DND-41 (cell line): ENCODE measurements around the gene METTL15.

ENCODE experiments used
- ATAC-seq: fragments of 200-7000 bp; cut with Tn5 transposase; 3 replicates; pipeline ENCODE4 v1.9.1; 2021; ENCODE audit warnings: low read depth; ENCODE audit not compliant: insufficient read depth
- DNase-seq: peaks from one replicate; pipeline ENCODE4 v3.0.0-alpha.2; 2020
- H2AFZ ChIP-seq: 2 replicates; pipeline ENCODE4 v1.6.0; 2012; ENCODE audit warnings: low read depth, low read length
- H3K27ac ChIP-seq: 2 replicates; pipeline ENCODE4 v1.5.1; 2012; ENCODE audit warnings: low read length, inconsistent platforms
- H3K27me3 ChIP-seq: fragments of 200-600 bp; sonication (generic); 2 replicates; pipeline ENCODE4 v1.6.0; 2012; ENCODE audit warnings: low read length, mild to moderate bottlenecking, inconsistent platforms; ENCODE audit not compliant: insufficient read depth, poor library complexity
- H3K36me3 ChIP-seq: 2 replicates; pipeline ENCODE4 v1.5.1; 2012; ENCODE audit warnings: low read length, inconsistent platforms; ENCODE audit not compliant: insufficient read depth
- H3K4me1 ChIP-seq: 2 replicates; pipeline ENCODE4 v1.5.1; 2012; ENCODE audit warnings: mild to moderate bottlenecking, low read length; ENCODE audit not compliant: insufficient read depth
- H3K4me2 ChIP-seq: 2 replicates; pipeline ENCODE4 v1.6.0; 2012; ENCODE audit warnings: mild to moderate bottlenecking, moderate library complexity, low read length, inconsistent platforms; ENCODE audit not compliant: insufficient read depth
- H3K4me3 ChIP-seq, 2 experiments: fragments of 200-600 bp in 1 of 2; shearing (Covaris generic) in 1 of 2; 2 replicates each; pipeline ENCODE4 v1.5.1; 2012 to 2016; ENCODE audit warnings: inconsistent platforms in 2 of 2, low read length in 2 of 2, mild to moderate bottlenecking in 2 of 2, low read depth in 1 of 2, moderate library complexity in 1 of 2
- H3K79me2 ChIP-seq: 2 replicates; pipeline ENCODE4 v1.6.0; 2012; ENCODE audit warnings: low read length, inconsistent platforms; ENCODE audit not compliant: insufficient read depth
- H3K9ac ChIP-seq: 2 replicates; pipeline ENCODE4 v1.6.0; 2012; ENCODE audit warnings: low read depth, mild to moderate bottlenecking, inconsistent platforms, low read length, moderate library complexity
- H3K9me3 ChIP-seq: 2 replicates; pipeline ENCODE4 v1.5.1; 2012; ENCODE audit warnings: low read length, moderate library complexity, mild to moderate bottlenecking, inconsistent platforms; ENCODE audit not compliant: insufficient read depth, severe bottlenecking
- H4K20me1 ChIP-seq: 2 replicates; pipeline ENCODE4 v1.6.0; 2012; ENCODE audit warnings: low read length; ENCODE audit not compliant: insufficient read depth
- EZH2 ChIP-seq: IDR thresholded peaks from 3 replicates; pipeline ENCODE4 v1.6.1; 2012; ENCODE audit warnings: borderline replicate concordance, low read depth, mild to moderate bottlenecking, moderate library complexity, low read length, inconsistent platforms; ENCODE audit not compliant: severe bottlenecking
- TF ChIP-seq, protein P1 (sequence below): IDR thresholded peaks from 2 replicates; pipeline ENCODE4 v1.5.1; 2012; ENCODE audit warnings: borderline replicate concordance, low read length, moderate library complexity, mild to moderate bottlenecking; ENCODE audit not compliant: poor library complexity, severe bottlenecking; ENCODE audit errors: extremely low read depth

METTL15 gene

DNA sequence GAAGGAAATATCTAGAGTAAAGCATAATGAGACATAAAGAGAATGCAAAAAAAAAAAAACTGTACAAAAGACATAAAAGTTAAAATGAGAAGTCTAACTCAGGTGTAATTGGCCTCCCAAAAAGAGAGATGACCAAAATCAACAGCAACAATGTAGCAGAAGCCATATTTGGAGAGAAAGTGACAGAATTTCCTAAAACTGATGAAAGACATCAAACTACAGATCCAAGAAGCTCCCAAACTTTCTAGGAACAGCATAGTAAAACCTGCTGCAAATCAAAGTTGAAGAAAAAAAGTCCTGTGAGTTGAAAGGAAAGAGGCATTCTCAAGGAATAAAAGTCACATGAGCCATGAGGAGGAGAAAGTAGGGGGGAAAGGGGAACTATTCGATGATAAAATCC lies 231.3 kb downstream of the METTL15 start:
- no peaks in the 10 kb centered on the region for H4K20me1 ChIP-seq
- TF ChIP-seq EZH2: no peak
- TF ChIP-seq, protein P1, sequence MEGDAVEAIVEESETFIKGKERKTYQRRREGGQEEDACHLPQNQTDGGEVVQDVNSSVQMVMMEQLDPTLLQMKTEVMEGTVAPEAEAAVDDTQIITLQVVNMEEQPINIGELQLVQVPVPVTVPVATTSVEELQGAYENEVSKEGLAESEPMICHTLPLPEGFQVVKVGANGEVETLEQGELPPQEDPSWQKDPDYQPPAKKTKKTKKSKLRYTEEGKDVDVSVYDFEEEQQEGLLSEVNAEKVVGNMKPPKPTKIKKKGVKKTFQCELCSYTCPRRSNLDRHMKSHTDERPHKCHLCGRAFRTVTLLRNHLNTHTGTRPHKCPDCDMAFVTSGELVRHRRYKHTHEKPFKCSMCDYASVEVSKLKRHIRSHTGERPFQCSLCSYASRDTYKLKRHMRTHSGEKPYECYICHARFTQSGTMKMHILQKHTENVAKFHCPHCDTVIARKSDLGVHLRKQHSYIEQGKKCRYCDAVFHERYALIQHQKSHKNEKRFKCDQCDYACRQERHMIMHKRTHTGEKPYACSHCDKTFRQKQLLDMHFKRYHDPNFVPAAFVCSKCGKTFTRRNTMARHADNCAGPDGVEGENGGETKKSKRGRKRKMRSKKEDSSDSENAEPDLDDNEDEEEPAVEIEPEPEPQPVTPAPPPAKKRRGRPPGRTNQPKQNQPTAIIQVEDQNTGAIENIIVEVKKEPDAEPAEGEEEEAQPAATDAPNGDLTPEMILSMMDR: no peak
- no peak overlapping the region for H3K27ac ChIP-seq
- no peaks in the 10 kb centered on the region for H3K27me3 ChIP-seq
- no peak overlapping the region for H3K9ac ChIP-seq
- H3K4me2 ChIP-seq: no peak overlapping the region
- H2AFZ ChIP-seq: no peak overlapping the region
- no peak for DNase-seq
- H3K4me1 ChIP-seq: peaks cover 27% of the 10 kb centered on the region
- peaks cover 12% of the 10 kb centered on the region for H3K9me3 ChIP-seq
- no peak overlapping the region for H3K4me3 ChIP-seq
- no peaks in the 10 kb centered on the region for H3K36me3 ChIP-seq
- ATAC-seq: no peak
- H3K79me2 ChIP-seq: no peaks in the 10 kb centered on the region

GRCh38 chr11:28342716-28343115 lies 234.5 kb downstream of the METTL15 start:
- Histone ChIP-seq H3K36me3 (no peaks in the 10 kb centered on the region), H3K4me3 (peak overlapping the region in 1 of 2 experiments; percentile 25; a peak in 2 of 4 replicates), H3K27me3 (no peaks in the 10 kb centered on the region), H2AFZ (peak overlapping the region; percentile 63), H3K79me2 (no peaks in the 10 kb centered on the region), H3K9ac (peak overlapping the region; percentile 36), H3K27ac (peak overlapping the region; percentile 85), H3K4me1 (peaks cover 40% of the 10 kb centered on the region), H3K4me2 (peak overlapping the region; percentile 55), H3K9me3 (peaks cover 10% of the 10 kb centered on the region), H4K20me1 (no peaks in the 10 kb centered on the region)
- DNase-seq: no peak
- TF ChIP-seq, protein P1: no peak
- no peak for TF ChIP-seq EZH2
- 0 out of 3 replicates have a peak, but pooled peaks have one; percentile 1 for ATAC-seq

GRCh38 chr11:28343304-28344233 lies 235.4 kb downstream of the METTL15 start:
- H3K36me3 ChIP-seq: no peaks in the 10 kb centered on the region
- H4K20me1 ChIP-seq: no peaks in the 10 kb centered on the region
- H3K4me2 ChIP-seq: peak overlapping the region; percentile 55
- peak overlapping the region; percentile 36; the same call in 1 of the 2 replicates for H3K9ac ChIP-seq
- no peak overlapping the region for H3K4me3 ChIP-seq
- DNase-seq (peak; percentile 72), ATAC-seq (peak; percentile 90)
- H3K9me3 ChIP-seq: peaks cover 6% of the 10 kb centered on the region
- H3K27ac ChIP-seq: peak overlapping the region; percentile 85
- TF ChIP-seq, protein P1: no peak
- TF ChIP-seq EZH2: no peak
- H2AFZ ChIP-seq: peak overlapping the region; percentile 24
- no peaks in the 10 kb centered on the region for H3K79me2 ChIP-seq
- H3K27me3 ChIP-seq: no peaks in the 10 kb centered on the region
- peaks cover 40% of the 10 kb centered on the region for H3K4me1 ChIP-seq
